GM19397 (cell line): ENCODE results near the gene NR6A1.

Source experiments
- ATAC-seq: cut with Tn5 transposase; IDR thresholded peaks from one replicate; pipeline ENCODE4 v1.9.1; 2021; ENCODE audit warnings: mild to moderate bottlenecking, moderate library complexity; ENCODE audit not compliant: unreplicated experiment

Gene NR6A1

DNA sequence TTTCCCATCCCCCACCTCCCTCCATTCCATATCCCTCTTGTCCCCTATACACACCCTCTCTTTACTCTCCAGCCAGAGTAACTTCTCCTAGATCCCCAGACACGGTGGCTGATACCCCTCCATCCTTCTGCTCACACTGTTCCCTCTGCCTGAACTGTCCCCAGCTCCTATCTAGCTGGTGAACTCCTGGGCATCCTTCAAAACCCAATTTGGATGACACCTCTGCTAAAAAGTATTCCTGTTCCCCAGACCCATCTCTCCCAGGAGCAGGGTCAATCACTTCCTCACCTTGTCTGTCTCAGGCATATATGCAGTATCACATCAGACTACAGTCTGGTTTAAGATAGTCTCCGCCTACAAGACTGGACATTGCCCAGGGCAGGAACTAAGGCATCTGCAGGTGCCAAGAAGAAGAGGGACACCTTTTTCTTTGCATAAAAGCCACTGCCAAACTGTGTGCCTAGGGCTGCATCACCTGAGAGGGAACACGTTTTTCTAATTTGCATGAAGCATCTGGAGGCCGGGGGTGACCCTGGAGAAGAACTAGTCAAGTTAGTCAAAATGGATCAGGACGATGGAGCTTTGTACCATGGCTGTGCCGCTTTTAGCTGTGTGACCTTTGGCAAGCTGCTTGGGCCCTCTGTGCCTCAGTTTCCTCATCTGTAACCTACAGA is 291.0 kb downstream of the NR6A1 start:
- no peak for ATAC-seq

DNA sequence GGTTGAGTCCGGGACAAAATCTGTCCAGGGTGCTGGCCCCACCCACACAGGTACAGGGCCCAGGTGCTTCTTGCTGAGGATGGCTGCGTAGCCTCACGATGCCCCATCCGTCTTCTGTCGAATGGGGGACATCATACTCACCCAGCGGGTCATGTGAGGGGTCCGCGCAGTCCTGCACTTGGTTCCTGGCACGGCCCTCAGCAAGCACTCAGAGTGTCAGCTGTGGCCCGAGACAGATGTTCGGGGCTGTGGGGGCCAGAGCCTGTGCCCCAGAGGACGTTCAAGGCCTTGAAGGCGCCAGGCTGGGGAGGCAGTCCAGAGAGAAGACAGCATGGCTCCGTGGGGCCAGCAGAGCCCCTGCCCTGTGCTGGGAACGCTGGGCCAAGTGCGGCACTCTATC is 291.7 kb downstream of the NR6A1 start:
- no peak for ATAC-seq

GRCh38 chr9:124478354-124478753 is 292.8 kb downstream of the NR6A1 start:
- ATAC-seq: no peak

- ATAC-seq: no peak
Observed at GRCh38 chr9:124477648-124478285, 293.3 kb downstream of the NR6A1 start.

GRCh38 chr9:124477211-124477647 is 293.9 kb downstream of the NR6A1 start:
- no peak for ATAC-seq

GRCh38 chr9:124475868-124476690 is 295.0 kb downstream of the NR6A1 start:
- ATAC-seq: no peak

DNA sequence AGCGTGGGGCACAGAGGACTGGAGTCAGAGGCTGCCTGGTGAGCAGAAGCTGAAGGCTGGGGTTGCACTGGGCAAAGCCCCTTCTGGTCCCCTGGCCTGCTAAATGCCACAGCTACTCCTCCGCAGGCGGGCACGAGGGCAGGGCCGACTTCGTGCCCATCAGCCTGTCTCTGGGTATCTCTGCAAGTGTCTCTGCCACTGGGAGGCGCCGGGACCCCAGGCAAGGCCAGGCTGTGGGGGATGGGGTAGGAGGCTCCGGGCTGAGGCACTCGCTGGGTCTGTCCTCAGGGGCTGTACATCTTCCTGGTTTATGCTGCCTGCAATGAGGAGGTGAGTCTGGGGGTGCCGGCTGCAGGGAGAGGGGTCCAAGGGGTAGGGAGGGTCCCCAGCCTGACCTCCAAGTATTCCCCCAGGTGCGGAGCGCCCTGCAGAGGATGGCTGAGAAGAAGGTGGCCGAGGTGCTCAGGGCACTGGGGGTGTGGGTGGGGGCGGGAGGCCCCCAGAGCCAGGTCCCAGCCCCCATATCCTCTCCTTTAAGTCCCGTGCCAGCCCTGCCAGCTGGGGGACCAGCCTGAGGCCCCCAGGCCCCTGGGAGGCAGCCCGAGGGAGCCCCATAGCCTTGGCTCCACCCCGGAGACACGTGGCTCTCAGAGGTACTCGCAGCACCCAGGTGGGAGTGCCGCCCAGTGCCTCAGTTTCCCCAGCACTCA is 295.8 kb downstream of the NR6A1 start:
- no peak for ATAC-seq

- ATAC-seq: no peak
Observed at GRCh38 chr9:124474151-124474550, 297.0 kb downstream of the NR6A1 start.

DNA sequence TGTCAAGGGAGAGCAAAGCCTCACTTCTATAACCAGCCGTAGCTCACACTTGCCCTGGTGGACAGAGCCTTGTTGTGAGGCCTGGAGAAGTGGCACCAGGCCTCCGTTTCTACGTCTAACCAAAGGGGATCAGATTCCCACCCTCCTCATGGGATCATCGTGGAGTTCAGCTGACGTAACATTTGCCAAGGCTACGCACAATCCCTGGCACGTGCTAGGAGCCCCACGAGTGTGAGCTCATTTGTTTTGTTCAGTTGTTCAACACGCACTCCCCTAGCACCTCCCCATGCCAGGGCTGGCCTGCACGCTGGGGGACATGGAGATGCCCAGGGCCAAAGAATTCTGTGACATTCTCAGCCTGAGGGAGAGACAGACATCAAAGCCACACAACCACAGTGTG is 297.8 kb downstream of the NR6A1 start:
- ATAC-seq: no peak

DNA sequence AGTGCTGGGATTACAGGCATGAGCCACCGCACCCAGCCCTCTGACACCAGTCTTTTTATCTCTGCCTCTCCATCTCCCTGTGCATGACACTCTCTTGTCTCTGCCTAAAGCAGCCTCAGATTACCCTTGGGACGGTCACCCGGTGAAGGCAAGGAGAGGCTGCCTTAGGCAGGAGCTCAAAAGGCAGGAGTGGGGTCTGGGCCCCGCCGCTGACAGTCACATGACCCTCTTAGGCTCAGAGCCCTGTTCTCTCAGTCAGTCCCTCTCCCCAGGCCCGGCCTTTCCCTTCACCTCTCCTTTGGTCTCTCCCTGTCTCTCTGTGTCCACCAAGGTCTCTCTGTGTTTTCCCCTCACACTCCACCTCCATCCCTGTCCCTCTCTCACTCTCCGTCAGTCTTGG is 298.3 kb downstream of the NR6A1 start:
- ATAC-seq: no peak

GRCh38 chr9:124471761-124472160 is 299.4 kb downstream of the NR6A1 start:
- no peak for ATAC-seq

- no peak for ATAC-seq
Observed at GRCh38 chr9:124470726-124471125, 300.4 kb downstream of the NR6A1 start.

DNA sequence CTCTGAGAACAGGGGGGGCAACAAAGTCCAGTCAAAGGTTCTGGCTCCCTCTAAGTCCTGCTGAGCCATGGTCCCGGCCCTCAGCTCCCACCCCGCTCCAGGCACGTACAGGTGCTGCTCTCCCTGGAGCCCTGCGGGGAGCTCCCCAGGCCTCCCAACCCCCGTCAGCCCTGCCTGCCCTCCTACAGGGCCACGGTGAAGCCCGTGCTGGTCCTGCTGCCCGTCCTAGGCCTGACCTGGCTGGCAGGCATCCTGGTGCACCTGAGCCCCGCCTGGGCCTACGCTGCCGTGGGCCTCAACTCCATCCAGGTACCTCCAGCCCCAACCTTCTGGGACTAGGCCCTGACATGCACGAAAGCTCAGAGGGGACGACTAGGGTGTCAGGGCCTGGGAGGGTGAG is 300.8 kb downstream of the NR6A1 start:
- no peak for ATAC-seq

DNA sequence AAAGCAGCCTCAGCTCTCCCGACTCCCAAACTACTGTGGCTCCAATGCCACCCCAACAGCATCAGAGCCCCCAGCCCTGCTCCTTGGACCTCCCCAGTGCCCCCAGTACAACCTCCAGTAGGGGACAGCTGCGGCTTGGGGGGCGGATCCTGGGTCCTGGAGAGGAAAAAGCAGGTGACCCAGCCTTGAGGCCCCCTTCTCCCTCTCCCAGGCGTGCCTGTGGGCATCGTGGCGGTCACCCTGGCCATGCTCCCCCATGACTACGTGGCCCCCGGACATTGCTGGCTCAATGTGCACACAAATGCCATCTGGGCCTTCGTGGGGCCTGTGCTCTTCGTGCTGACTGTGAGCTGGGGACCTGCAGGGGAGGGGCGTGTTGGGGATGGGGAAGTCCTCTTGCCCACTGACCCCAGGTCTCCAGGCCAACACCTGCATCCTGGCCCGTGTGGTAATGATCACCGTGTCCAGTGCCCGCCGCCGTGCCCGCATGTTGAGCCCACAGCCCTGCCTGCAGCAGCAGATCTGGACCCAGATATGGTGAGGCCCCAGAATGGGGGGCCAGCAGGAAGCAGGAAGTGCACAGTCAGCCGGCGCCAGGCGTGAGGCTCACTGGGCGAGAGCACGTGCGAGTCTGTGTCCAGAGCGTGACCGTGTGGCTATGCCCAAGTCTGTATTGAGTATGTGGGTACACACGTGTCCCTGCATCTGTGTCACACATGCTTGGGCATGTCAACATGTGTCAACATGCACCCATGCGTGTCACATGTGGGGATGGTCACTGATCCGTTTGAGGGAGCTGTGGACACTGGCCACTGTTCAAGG is 301.9 kb downstream of the NR6A1 start:
- no peak for ATAC-seq

- ATAC-seq: no peak
Observed at GRCh38 chr9:124468061-124468740, 302.9 kb downstream of the NR6A1 start.

DNA sequence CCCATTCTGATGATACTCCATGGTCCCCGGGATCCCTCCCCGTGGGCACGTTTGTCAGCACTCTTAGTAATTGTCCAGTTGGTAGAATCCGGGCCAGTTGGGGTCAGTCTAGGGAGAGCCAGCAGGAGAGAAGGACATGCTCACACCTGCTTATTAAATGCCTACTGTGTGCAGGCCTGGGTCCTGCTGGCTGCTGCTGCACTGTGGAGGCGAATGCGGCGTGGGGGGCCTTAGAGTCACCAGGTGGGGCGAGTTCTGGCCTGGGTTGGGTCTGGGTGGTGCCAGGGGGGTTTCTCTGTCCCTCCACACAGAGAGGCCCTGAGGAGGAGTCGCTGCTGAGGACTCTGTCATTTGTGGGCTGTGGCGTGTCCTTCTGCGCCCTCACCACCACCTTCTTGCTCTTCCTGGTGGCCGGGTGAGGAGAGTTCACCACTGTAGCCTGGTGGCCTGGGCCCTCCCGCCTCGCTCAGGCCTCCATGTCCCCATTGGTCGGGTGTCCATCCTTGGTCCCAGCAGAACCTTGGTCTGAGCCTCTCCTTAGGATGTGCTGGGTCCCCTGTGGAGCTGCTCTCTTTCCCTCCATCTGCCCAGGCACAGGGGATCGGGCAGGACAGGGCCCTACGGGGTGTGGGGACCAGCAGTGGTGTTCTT is 303.6 kb downstream of the NR6A1 start:
- no peak for ATAC-seq
